GM10847 (cell line): ENCODE data around the gene A1BG.

Experiments
- POLR2A ChIP-seq: IDR thresholded peaks from 2 replicates; pipeline ENCODE4 v1.6.1; 2011; ENCODE audit not compliant: insufficient read length; ENCODE audit errors: extremely low read depth

The A1BG gene

DNA sequence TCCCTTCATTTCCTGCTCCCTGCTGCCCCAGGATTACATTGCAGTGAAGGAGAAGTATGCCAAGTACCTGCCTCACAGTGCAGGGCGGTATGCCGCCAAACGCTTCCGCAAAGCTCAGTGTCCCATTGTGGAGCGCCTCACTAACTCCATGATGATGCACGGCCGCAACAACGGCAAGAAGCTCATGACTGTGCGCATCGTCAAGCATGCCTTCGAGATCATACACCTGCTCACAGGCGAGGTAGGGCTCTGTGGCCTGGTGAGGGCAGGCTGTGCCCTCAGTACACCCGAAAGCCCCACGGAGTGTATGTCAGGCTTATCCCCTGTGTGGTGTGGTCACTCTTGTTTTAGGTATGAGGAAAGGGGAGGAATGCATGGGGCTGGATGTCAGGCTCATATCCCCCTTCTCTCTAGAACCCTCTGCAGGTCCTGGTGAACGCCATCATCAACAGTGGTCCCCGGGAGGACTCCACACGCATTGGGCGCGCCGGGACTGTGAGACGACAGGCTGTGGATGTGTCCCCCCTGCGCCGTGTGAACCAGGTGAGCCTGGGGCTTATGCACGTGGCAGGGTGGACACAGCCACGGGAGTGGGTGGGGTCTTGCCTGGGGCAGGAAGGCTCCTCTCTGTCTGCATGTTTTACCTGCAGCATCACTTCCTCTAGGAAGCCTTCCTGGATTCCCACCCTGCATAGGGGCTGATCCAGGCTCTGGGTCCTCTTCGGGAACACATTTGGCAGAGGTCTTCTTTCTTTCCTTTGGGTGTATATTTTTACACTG is 39.8 kb upstream of the A1BG start:
- TF ChIP-seq POLR2A: no peak

DNA sequence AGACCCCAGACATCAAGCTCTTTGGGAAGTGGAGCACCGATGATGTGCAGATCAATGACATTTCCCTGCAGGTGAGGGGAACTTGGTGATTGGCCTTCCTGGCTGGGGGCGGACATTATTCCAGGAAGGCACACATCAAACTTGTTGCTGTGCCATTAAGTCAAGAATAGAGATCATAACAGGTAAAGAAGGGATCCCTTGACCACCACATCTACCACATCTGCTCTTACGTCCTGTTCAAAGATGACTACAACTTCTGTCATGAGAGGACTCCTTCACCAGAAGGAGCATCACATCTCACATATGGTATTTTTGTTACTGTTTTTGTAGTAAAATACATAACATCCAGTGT is 34.9 kb upstream of the A1BG start:
- no peak for TF ChIP-seq POLR2A

- no peak for TF ChIP-seq POLR2A
Observed at GRCh38 chr19:58387338-58388174, 34.3 kb upstream of the A1BG start.

GRCh38 chr19:58386576-58387337 is 33.5 kb upstream of the A1BG start, which contains the start of gene RPS5:
TSS of gene RPS5 (plus strand) at chr19:58387269. CDS start at chr19:58388138, 869 bp downstream.
- TF ChIP-seq POLR2A: peak; percentile 97

DNA sequence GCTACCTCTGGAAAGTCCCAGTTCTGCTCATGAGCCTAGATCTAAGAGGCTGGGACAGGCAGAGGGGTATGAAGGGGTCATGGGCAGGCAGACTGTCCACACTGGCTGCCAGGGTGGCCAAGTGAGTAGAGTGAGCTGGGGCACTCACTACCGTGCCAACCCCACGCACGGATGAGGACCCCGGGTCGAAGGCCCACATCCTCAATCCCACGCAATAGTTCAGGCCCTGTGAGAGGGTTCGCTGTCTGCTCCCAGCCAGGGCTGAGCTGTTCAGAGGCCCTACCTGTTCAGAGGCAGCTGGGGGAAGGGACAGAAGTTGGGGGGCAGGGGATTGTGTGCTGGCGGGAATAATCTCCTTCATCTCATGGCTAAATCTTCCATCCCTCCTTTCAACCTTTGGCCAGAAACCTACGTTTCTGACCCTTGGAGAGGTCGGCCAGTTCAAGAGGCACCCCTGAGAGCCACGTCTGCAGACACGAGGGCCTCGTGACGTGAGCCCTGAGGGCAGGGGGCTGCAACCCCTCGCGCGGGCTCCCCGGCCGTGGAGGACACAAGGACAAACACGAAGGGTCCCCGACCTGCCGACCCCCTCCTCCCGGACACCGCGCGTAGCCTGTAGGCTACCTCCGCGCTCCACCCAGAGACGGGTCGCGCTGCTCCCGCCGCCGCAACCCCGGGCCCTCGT is 32.7 kb upstream of the A1BG start:
- TF ChIP-seq POLR2A: no peak

DNA sequence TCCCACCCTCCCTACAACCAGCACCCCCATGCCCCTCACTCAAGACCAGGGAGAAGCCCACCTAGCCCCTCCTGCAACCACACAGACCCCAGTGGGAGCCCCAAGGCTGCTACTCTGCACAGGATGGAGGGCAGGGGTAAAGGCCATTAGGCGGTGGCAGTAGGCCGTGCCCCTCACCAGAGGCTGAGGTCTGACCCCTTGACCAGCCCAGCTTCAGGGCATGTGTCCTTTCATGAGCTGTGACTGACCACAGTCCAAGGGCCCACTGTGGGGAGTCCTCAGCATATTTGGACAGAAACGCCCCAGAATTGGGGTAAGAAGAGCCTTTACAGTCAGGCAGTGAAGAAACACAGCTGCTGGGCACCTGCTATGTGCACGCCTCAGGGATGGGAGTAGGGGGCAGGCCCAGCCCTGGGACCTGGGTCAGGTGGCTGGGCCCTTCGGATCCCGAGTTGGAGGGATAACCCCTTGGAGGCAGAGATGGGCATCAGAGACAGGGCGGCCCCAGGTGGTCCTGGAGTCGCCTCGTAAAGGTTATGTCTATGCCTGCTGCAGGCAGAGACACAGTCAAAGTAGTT is 32.1 kb upstream of the A1BG start:
- TF ChIP-seq POLR2A: no peak

DNA sequence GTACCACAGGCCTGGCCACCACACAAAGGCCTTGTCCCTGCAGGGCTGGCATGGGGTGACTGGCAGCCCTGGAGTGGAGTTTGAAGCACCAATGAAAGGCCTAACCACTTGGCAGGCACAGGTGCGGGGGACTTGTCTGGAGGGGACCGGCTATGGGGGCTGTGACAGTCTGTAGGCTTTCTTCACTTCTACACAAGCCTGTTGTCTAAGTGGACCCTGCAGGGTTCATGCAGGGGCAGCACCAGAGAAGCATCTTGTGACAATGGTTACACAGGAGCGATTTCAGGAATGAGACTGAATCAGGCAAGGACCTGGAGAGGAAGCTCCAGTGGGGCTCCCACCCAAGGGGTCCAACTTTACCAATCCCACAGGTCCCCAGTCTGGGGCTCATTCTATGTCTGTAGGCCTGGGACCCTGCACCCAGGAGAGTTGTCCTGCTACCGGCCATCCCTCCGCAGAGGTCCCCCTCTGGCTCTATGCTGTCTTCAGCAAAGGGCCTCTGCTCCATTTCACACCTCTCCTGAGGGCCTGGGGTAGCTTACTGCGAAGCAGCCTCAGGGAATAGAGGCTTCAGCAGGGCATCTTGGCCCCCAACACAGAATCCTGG is 29.8 kb upstream of the A1BG start:
- no peak for TF ChIP-seq POLR2A

- no peak for TF ChIP-seq POLR2A
Observed at GRCh38 chr19:58381460-58382212, 28.3 kb upstream of the A1BG start.

DNA sequence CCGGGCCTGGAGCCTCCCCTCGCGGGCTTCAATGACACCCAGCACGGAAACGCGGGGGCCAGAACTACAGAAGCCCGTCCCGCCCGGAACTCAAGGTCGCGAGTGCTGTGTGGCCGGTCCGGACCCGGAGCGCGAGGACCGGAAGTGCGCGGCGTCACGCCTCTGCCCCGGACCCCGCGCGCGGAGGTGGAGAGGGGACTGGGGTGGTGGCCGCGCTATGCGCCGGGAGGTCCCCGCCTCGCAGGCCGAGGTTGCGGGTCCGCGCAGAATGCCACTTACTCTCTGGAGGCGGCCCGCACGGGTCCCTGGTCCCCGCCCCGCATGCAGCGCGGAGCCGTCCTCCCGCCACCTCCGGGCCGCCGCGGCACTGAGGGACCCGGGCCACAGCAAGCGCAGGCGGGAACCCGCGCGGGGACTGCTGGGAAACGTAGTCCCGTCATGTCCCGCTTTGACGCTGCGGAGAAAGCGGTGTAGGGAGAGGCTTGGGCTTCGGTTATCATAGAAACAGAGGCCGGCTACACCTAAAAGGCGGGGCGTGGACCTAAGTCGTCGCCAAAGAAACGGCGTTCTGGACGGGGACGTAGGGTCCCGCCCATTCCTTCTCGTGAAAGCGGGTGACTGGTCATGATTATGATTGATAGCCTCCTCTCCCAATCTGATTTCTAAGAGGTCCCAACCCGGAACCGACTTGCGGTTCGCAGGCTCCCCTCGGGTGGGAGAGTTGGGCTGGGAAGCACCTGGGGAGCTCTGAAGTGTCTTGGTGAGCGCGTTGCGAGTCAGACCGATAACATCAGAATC is 27.6 kb upstream of the A1BG start, which contains the start of gene ZNF837:
Gene ZNF837 (minus strand): TSS at position 369 of the 798 bp plus-strand sequence. CDS start 11,698 bp downstream, outside the sequence.
- TF ChIP-seq POLR2A: peak; percentile 66

GRCh38 chr19:58380037-58380661 is 26.9 kb upstream of the A1BG start:
- no peak for TF ChIP-seq POLR2A

- TF ChIP-seq POLR2A: no peak
Observed at GRCh38 chr19:58379246-58379645, 26.0 kb upstream of the A1BG start.

- no peak for TF ChIP-seq POLR2A
Observed at GRCh38 chr19:58374200-58374599, 20.9 kb upstream of the A1BG start.
